ENCODE data around the gene SCYL1.

SCYL1 gene

DNA sequence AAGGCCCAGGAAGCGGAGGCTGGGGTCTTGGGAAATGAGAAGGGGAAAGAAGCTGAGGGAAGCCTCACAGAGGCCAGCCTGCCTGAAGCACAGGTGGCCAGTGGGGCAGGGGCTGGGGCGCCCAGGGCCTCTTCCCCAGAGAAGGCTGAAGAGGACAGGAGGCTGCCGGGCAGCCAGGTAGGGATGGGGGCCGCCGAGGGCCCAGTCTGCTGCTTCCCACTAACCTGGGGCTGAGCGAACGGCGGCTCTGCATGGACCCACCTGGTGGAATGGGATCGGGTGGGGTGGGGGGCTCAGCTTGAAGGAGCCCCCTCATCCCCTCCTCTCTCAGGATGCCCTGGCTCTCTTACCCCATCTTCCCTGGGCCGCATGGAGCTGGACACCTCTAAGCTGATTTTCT lies 58.7 kb downstream of the SCYL1 start:
- TF ChIP-seq, protein P1, sequence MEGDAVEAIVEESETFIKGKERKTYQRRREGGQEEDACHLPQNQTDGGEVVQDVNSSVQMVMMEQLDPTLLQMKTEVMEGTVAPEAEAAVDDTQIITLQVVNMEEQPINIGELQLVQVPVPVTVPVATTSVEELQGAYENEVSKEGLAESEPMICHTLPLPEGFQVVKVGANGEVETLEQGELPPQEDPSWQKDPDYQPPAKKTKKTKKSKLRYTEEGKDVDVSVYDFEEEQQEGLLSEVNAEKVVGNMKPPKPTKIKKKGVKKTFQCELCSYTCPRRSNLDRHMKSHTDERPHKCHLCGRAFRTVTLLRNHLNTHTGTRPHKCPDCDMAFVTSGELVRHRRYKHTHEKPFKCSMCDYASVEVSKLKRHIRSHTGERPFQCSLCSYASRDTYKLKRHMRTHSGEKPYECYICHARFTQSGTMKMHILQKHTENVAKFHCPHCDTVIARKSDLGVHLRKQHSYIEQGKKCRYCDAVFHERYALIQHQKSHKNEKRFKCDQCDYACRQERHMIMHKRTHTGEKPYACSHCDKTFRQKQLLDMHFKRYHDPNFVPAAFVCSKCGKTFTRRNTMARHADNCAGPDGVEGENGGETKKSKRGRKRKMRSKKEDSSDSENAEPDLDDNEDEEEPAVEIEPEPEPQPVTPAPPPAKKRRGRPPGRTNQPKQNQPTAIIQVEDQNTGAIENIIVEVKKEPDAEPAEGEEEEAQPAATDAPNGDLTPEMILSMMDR (IDR thresholded peaks at IDR 0.05): no peak
- no peaks in the 10 kb centered on the region for H3K4me1 ChIP-seq
- no peak overlapping the region for H2AFZ ChIP-seq
- H3K9me3 ChIP-seq (ENCODE audit: control insufficient read depth, low read length): no peaks in the 10 kb centered on the region
- H3K4me3 ChIP-seq (ENCODE audit: low read depth, low read length): no peak overlapping the region
- H3K27me3 ChIP-seq (ENCODE audit: control insufficient read depth, insufficient read depth, low read length): no peaks in the 10 kb centered on the region
- no peak overlapping the region for H3K9ac ChIP-seq
- H3K36me3 ChIP-seq (ENCODE audit: control insufficient read depth, insufficient read depth, low read length): no peaks in the 10 kb centered on the region
- no peak overlapping the region for H3K4me2 ChIP-seq (ENCODE audit: low read length)
- no peak overlapping the region for H3K27ac ChIP-seq
- no peaks in the 10 kb centered on the region for H3K79me2 ChIP-seq

DNA sequence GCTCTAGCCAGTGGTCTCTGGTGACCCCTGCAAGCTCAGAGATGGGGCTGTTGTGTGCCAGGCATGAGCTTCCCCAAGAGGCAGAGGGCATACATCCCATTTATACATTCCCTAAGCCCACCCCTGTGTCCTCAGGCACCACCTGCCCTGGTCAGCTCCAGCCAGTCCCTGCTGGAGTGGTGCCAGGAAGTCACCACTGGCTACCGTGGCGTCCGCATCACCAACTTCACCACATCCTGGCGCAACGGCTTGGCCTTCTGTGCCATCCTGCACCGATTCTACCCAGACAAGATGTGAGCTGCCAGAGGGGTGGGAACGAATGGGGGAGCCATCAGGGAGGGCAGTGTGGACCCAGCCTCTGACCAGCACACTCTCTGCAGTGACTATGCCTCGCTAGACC lies 59.2 kb downstream of the SCYL1 start:
- TF ChIP-seq, protein P1 (IDR thresholded peaks at IDR 0.05): no peak
- Histone ChIP-seq H3K4me3 (ENCODE audit: low read depth, low read length) (no peak overlapping the region), H3K4me1 (no peaks in the 10 kb centered on the region), H3K9ac (no peak overlapping the region), H3K9me3 (ENCODE audit: control insufficient read depth, low read length) (no peaks in the 10 kb centered on the region), H2AFZ (no peak overlapping the region), H3K79me2 (no peaks in the 10 kb centered on the region), H3K36me3 (ENCODE audit: control insufficient read depth, insufficient read depth, low read length) (no peaks in the 10 kb centered on the region), H3K27me3 (ENCODE audit: control insufficient read depth, insufficient read depth, low read length) (no peaks in the 10 kb centered on the region), H3K27ac (no peak overlapping the region), H3K4me2 (ENCODE audit: low read length) (no peak overlapping the region)

DNA sequence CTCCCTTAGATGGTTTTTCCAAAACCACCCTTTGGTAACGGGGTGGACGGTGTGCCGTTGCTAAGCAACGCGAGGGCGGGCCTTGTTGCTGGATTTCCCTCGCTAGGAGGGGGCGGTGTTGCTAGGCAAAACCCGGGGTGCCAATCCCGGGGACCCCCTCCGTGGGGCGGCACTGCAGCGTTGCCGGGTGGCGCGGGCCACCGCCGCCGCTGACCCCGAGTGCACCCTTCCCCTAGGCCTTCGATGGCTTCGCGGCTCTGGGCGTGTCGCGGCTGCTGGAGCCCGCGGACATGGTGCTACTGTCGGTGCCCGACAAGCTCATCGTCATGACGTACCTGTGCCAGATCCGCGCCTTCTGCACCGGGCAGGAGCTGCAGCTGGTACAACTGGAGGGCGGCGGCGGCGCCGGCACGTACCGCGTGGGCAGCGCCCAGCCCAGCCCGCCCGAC lies 59.9 kb downstream of the SCYL1 start:
- Histone ChIP-seq H3K36me3 (ENCODE audit: control insufficient read depth, insufficient read depth, low read length) (no peaks in the 10 kb centered on the region), H3K79me2 (no peaks in the 10 kb centered on the region), H3K9me3 (ENCODE audit: control insufficient read depth, low read length) (no peaks in the 10 kb centered on the region), H3K4me1 (no peaks in the 10 kb centered on the region), H3K27me3 (ENCODE audit: control insufficient read depth, insufficient read depth, low read length) (no peaks in the 10 kb centered on the region), H3K4me2 (ENCODE audit: low read length) (no peak overlapping the region), H3K27ac (no peak overlapping the region), H3K4me3 (ENCODE audit: low read depth, low read length) (no peak overlapping the region), H2AFZ (no peak overlapping the region), H3K9ac (no peak overlapping the region)
- TF ChIP-seq, protein P1 (IDR thresholded peaks at IDR 0.05): no peak

DNA sequence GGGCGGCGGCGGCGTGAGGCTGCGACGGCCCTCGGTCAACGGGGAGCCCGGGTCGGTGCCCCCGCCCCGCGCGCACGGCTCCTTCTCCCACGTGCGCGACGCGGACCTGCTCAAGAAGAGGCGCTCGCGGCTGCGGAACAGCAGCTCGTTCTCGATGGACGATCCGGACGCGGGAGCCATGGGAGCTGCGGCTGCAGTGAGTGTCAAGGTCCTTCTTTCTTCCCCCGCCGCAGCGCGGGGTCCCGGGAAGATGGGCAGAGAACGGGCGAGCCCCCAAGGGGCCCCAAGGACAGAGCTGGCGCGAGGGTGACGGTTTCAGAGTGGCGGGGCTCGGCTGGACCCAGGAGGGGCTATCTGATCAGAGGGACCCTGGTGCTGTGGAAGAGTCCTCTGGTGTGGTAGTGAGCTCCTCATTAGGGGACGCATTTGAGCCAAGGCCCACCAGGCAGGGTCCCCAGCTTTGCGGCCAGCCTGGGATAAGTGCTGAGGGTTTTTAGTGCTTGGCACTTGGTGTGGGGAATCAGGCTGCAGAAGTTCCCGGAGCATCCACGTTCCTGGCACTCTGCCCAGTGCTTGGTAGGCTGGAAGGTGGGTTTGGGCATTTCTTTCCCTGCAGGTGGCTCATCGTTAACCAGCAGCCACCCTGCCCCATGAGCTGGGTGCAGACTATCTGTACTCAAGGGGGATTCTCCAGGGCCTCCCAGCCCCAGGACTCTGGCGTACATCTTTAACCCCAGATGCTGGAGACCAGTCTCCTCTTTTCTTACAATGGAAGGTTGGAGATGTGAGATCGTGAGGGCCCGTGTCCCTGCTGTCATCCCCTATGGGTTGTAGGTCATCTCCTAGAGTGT lies 60.7 kb downstream of the SCYL1 start:
- H3K27me3 ChIP-seq (ENCODE audit: control insufficient read depth, insufficient read depth, low read length): no peaks in the 10 kb centered on the region
- no peak overlapping the region for H3K9ac ChIP-seq
- H3K79me2 ChIP-seq: no peaks in the 10 kb centered on the region
- H3K4me1 ChIP-seq: no peaks in the 10 kb centered on the region
- H2AFZ ChIP-seq: no peak overlapping the region
- no peak overlapping the region for H3K27ac ChIP-seq
- H3K4me3 ChIP-seq (ENCODE audit: low read depth, low read length): no peak overlapping the region
- H3K4me2 ChIP-seq (ENCODE audit: low read length): no peak overlapping the region
- H3K36me3 ChIP-seq (ENCODE audit: control insufficient read depth, insufficient read depth, low read length): no peaks in the 10 kb centered on the region
- H3K9me3 ChIP-seq (ENCODE audit: control insufficient read depth, low read length): no peaks in the 10 kb centered on the region
- TF ChIP-seq, protein P1 (IDR thresholded peaks at IDR 0.05): no peak

DNA sequence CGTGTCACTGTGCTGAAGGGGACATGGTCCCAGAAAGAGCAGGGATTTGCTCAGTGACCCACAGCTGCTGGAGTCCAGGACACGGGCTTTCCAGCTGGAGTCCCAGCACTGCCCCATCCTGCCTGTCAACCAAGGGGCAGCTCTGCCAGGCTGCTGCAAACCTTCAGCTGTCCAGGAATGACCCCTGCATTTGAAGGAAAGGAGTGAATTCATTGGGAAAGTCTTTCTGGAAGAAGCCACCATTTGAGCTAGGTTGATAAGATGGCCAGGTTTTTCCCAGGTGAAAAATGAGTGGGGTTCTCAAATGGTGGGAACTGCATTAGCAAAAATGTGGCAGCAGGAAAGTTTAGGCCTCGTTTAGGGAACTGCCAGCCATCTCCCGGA lies 61.4 kb downstream of the SCYL1 start:
- Histone ChIP-seq H3K36me3 (ENCODE audit: control insufficient read depth, insufficient read depth, low read length) (no peaks in the 10 kb centered on the region), H3K27ac (no peak overlapping the region)

More for the DNA sequence above, 61.4 kb downstream of the SCYL1 start:
- Histone ChIP-seq H3K27me3 (ENCODE audit: control insufficient read depth, insufficient read depth, low read length) (no peaks in the 10 kb centered on the region), H2AFZ (no peak overlapping the region), H3K4me2 (ENCODE audit: low read length) (no peak overlapping the region), H3K79me2 (no peaks in the 10 kb centered on the region), H3K9me3 (ENCODE audit: control insufficient read depth, low read length) (no peaks in the 10 kb centered on the region), H3K9ac (no peak overlapping the region), H3K4me1 (no peaks in the 10 kb centered on the region), H3K4me3 (ENCODE audit: low read depth, low read length) (no peak overlapping the region)
- TF ChIP-seq, protein P1 (IDR thresholded peaks at IDR 0.05): no peak
